Ectodermal cell (in vitro differentiated cells): ENCODE data around the gene OSBPL10.

Experiments
- H3K27ac ChIP-seq: 2 replicates; pipeline ENCODE4 v1.7.0; 2013; ENCODE audit warnings: mild to moderate bottlenecking, low read depth, low read length; ENCODE audit not compliant: insufficient read depth, poor library complexity, severe bottlenecking
- H3K27me3 ChIP-seq: 2 replicates; pipeline ENCODE4 v1.7.0; 2013; ENCODE audit warnings: mild to moderate bottlenecking, low read length; ENCODE audit not compliant: insufficient read depth, control insufficient read depth, poor library complexity, severe bottlenecking
- H3K36me3 ChIP-seq: one replicate; pipeline ENCODE4 v1.7.0; 2013; ENCODE audit warnings: low read length; ENCODE audit not compliant: control insufficient read depth, insufficient read depth
- H3K4me1 ChIP-seq: one replicate; pipeline ENCODE4 v1.7.0; 2013; ENCODE audit warnings: low read length; ENCODE audit not compliant: control insufficient read depth, insufficient read depth
- H3K4me3 ChIP-seq: 2 replicates; pipeline ENCODE4 v1.7.0; 2013; ENCODE audit warnings: low read depth, low read length, control low read depth; ENCODE audit not compliant: insufficient read depth
- H3K9me3 ChIP-seq: 2 replicates; pipeline ENCODE4 v1.7.0; 2013; ENCODE audit warnings: mild to moderate bottlenecking, low read length, moderate library complexity; ENCODE audit not compliant: control insufficient read depth
- WGBS, 2 experiments: methylation state at CpG; one replicate each; pipeline ENCODE4 v1.1.7; 2013; ENCODE audit warnings: missing lambda C conversion rate in 2 of 2; 5-methylcytosine and 5-hydroxymethylcytosine counted together

The OSBPL10 gene

GRCh38 chr3:31652296-31652695, 328.8 kb downstream of the OSBPL10 start:
- Histone ChIP-seq H3K4me1 (no peaks in the 10 kb centered on the region), H3K4me3 (no peak overlapping the region), H3K36me3 (peaks cover 13% of the 10 kb centered on the region), H3K27ac (no peak overlapping the region), H3K27me3 (no peaks in the 10 kb centered on the region), H3K9me3 (peaks cover 4% of the 10 kb centered on the region)

GRCh38 chr3:31648286-31648968, 332.6 kb downstream of the OSBPL10 start:
- no peak overlapping the region for H3K27ac ChIP-seq
- peaks cover 13% of the 10 kb centered on the region for H3K36me3 ChIP-seq
- H3K4me1 ChIP-seq = no peaks in the 10 kb centered on the region
- WGBS, 2 experiments = 93 to 94% methylated on average over 4 of the region's 4 CpGs
- peaks cover 4% of the 10 kb centered on the region for H3K9me3 ChIP-seq
- H3K4me3 ChIP-seq = no peak overlapping the region
- H3K27me3 ChIP-seq = no peaks in the 10 kb centered on the region

GRCh38 chr3:31645256-31645655, 335.8 kb downstream of the OSBPL10 start:
- no peaks in the 10 kb centered on the region for H3K9me3 ChIP-seq
- no peak overlapping the region for H3K4me3 ChIP-seq
- no peaks in the 10 kb centered on the region for H3K4me1 ChIP-seq
- 93 to 95% methylated on average over 5 of the region's 5 CpGs for WGBS, 2 experiments
- peaks cover 13% of the 10 kb centered on the region for H3K36me3 ChIP-seq
- no peak overlapping the region for H3K27ac ChIP-seq
- H3K27me3 ChIP-seq = no peaks in the 10 kb centered on the region

- no peaks in the 10 kb centered on the region for H3K4me1 ChIP-seq
- H3K27ac ChIP-seq = no peak overlapping the region
- WGBS, 2 experiments = 83 to 87% methylated on average over 1 of the region's 1 CpG
- no peaks in the 10 kb centered on the region for H3K36me3 ChIP-seq
- H3K4me3 ChIP-seq = no peak overlapping the region
- H3K9me3 ChIP-seq = no peaks in the 10 kb centered on the region
- no peaks in the 10 kb centered on the region for H3K27me3 ChIP-seq
Observed at GRCh38 chr3:31639828-31640227, 341.2 kb downstream of the OSBPL10 start.

GRCh38 chr3:31636694-31637442, 344.2 kb downstream of the OSBPL10 start:
- Histone ChIP-seq H3K27ac (no peak overlapping the region), H3K9me3 (no peaks in the 10 kb centered on the region), H3K4me1 (no peaks in the 10 kb centered on the region), H3K4me3 (no peak overlapping the region), H3K36me3 (peaks cover 6% of the 10 kb centered on the region), H3K27me3 (no peaks in the 10 kb centered on the region)
- WGBS, 2 experiments = 88 to 90% methylated on average over 1 to 2 of the region's 2 CpGs

- Histone ChIP-seq H3K4me1 (no peaks in the 10 kb centered on the region), H3K4me3 (no peak overlapping the region), H3K27ac (no peak overlapping the region), H3K9me3 (no peaks in the 10 kb centered on the region), H3K36me3 (peaks cover 6% of the 10 kb centered on the region), H3K27me3 (no peaks in the 10 kb centered on the region)
- 92 to 94% methylated on average over 3 to 4 of the region's 4 CpGs for WGBS, 2 experiments
Observed at GRCh38 chr3:31636049-31636448, 345.0 kb downstream of the OSBPL10 start.

GRCh38 chr3:31635545-31635944, 345.5 kb downstream of the OSBPL10 start:
- no peak overlapping the region for H3K4me3 ChIP-seq
- H3K27ac ChIP-seq = no peak overlapping the region
- no peaks in the 10 kb centered on the region for H3K27me3 ChIP-seq
- no peaks in the 10 kb centered on the region for H3K9me3 ChIP-seq
- H3K36me3 ChIP-seq = peaks cover 6% of the 10 kb centered on the region
- H3K4me1 ChIP-seq = no peaks in the 10 kb centered on the region
- 91 to 94% methylated on average over 1 of the region's 1 CpG for WGBS, 2 experiments

GRCh38 chr3:31634476-31634875, 346.6 kb downstream of the OSBPL10 start:
- no peak overlapping the region for H3K27ac ChIP-seq
- H3K4me1 ChIP-seq = no peaks in the 10 kb centered on the region
- 95% methylated on average over 2 of the region's 2 CpGs for WGBS, 2 experiments
- no peak overlapping the region for H3K4me3 ChIP-seq
- H3K36me3 ChIP-seq = peaks cover 6% of the 10 kb centered on the region
- H3K27me3 ChIP-seq = no peaks in the 10 kb centered on the region
- H3K9me3 ChIP-seq = no peaks in the 10 kb centered on the region

- WGBS, 2 experiments = 94 to 95% methylated on average over 3 to 5 of the region's 5 CpGs
- no peaks in the 10 kb centered on the region for H3K4me1 ChIP-seq
- H3K27ac ChIP-seq = no peak overlapping the region
- H3K27me3 ChIP-seq = no peaks in the 10 kb centered on the region
- peaks cover 16% of the 10 kb centered on the region for H3K36me3 ChIP-seq
- no peaks in the 10 kb centered on the region for H3K9me3 ChIP-seq
- no peak overlapping the region for H3K4me3 ChIP-seq
Observed at GRCh38 chr3:31629054-31629453, 352.0 kb downstream of the OSBPL10 start.

GRCh38 chr3:31625358-31625757, 355.7 kb downstream of the OSBPL10 start:
- H3K36me3 ChIP-seq = peaks cover 14% of the 10 kb centered on the region
- no peaks in the 10 kb centered on the region for H3K9me3 ChIP-seq
- no peak overlapping the region for H3K4me3 ChIP-seq
- H3K27ac ChIP-seq = no peak overlapping the region
- no peaks in the 10 kb centered on the region for H3K27me3 ChIP-seq
- H3K4me1 ChIP-seq = no peaks in the 10 kb centered on the region
- WGBS, 2 experiments = 50 to 56% methylated on average over 1 of the region's 2 CpGs
